Cardiac ventricle fibroblast (primary cell): ENCODE data around the gene CRIP3. TPM values are rescaled to one million over a fixed set of nuclear protein-coding genes. Genes with fewer than 3 reads are reported as not detected.

ENCODE experiments used
- total RNA-seq: library from RNA; depleted of rRNA; stranded (reverse); fragments of >200 nt; gene quantifications from 2 replicates; pipeline ENCODE4 v1.2.3, GENCODE V29; 2015

The CRIP3 gene
- total RNA-seq, result not detected in 2 replicates

DNA sequence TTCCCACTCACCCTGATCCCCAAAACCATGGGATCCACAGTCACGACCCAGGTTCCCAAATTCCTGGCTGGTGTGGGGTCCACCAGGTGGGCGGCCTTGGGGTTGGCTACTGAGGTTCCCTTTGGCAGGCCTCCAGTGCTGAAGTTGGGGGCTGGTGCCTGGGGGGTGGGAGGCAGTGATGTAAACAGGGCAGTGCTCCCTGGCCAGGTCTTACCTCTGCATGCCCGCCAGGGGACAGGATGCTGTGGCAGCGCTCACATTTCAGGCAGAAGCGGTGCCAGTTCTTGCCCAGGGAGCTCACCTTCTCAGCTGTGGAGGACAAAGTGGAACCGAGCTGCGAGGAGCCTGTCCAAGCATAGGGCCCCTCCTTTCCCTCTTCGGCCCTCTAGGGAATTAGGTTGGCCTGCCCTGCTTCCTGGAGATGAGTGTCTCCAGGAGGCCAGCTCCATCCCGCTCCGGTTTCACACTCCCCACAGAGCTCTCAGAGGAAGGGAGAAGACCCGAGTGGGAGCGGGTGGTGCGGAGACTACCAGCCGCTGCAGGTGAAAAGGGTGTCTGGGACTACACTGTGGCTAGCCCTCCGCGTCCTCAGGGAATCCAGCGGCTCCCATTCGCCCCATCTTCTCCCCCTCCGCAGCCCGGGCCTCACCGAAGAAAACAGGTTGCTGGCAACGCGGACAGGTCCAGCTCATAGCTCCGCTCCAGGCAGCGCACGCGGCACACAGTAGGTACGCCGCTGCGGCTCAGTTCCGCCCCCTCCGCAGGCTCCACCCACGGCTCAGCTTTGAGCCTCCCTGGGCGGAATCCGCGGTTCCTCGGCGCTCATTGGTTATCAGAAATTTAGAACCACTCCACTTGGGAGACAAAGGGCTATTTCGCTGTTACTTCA lies at the start of gene CRIP3:
CRIP3 (minus strand) TSS at position 726 of the 889 bp plus-strand sequence; CDS start at position 692, 34 bp downstream.

DNA sequence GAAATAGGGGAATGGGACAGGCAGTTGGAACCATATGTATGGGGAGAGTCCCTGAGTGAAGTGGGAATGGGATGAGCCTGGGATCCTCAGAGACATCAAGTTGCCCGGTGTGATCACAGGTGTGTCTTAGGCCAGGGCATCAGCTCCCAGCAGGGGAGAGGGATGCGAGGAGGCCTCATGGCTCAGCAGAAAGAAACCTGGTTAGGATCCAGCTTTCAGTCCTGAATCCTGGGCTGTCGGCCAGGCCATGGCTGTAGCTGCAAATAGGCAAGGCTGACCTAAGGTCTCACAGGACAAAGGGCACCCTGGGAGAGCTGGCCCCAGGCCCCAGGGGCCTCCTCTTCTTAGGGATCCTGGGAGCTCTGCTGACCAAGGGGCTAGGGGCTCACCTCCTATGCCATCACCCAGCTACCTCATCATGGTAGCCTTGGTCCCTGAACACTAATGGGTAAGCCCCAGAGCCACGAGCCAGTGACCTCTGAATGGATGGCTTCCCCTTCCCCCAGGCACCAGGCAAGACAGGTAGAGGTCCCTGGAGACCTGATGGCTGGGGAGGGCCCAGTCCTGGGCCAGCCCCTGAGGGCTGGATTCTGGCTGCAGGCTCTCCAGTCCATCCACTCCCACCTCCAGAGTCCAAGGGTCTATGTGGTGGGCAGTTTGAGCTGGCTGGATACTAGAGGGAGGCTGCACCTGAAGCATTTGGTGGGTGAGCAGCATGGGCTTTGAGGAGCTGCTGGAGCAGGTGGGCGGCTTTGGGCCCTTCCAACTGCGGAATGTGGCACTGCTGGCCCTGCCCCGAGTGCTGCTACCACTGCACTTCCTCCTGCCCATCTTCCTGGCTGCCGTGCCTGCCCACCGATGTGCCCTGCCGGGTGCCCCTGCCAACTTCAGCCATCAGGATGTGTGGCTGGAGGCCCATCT lies 10.7 kb downstream of the CRIP3 start, which contains the start of gene SLC22A7:
SLC22A7 (plus strand) TSS at position 617 of the 921 bp plus-strand sequence; CDS start at position 716, 99 bp downstream.

Other genes starting within 250 kb of the CRIP3 start
- gene MRPL2, start 249.4 kb downstream of the CRIP3 start, total RNA-seq, result 14.2 and 26.8 TPM in 2 replicates
- gene KLC4, start 249.2 kb downstream of the CRIP3 start, total RNA-seq, result 9.9 and 11.0 TPM in 2 replicates
- 110 and 119 TPM in 2 replicates for gene PTK7, start 232.5 kb downstream of the CRIP3 start, total RNA-seq
- 14.1 and 16.3 TPM in 2 replicates for gene SRF, start 137.6 kb downstream of the CRIP3 start, total RNA-seq
- 12.7 and 17.2 TPM in 2 replicates for gene CUL9, start 126.6 kb downstream of the CRIP3 start, total RNA-seq
- gene DNPH1, start 79.3 kb downstream of the CRIP3 start, total RNA-seq, result 88.2 and 103 TPM in 2 replicates
- gene TTBK1, start 65.3 kb downstream of the CRIP3 start, total RNA-seq, result not detected in 2 replicates
- not detected in 2 replicates for gene SLC22A7, start 10.6 kb downstream of the CRIP3 start, total RNA-seq
- 10.2 and 11.1 TPM in 2 replicates for gene ZNF318, start 60.8 kb upstream of the CRIP3 start, total RNA-seq
- gene ABCC10, start 118.7 kb upstream of the CRIP3 start, total RNA-seq, result 7.9 and 10.6 TPM in 2 replicates
- gene DLK2, start 146.7 kb upstream of the CRIP3 start, total RNA-seq, result not detected in 2 replicates
- gene TJAP1, start 168.7 kb upstream of the CRIP3 start, total RNA-seq, result 13.9 and 15.1 TPM in 2 replicates
- 0.15 and 0.44 TPM in 2 replicates for gene LRRC73, start 201.5 kb upstream of the CRIP3 start, total RNA-seq
- gene YIPF3, start 208.1 kb upstream of the CRIP3 start, total RNA-seq, result 110 and 136 TPM in 2 replicates
- gene POLR1C, start 208.3 kb upstream of the CRIP3 start, total RNA-seq, result 19.5 and 20.7 TPM in 2 replicates